ENCODE measurements around the gene IL2RA. TPM values are rescaled to one million over a fixed set of nuclear protein-coding genes. Genes with fewer than 3 reads are reported as not detected.

Gene IL2RA
- total and polyA plus RNA-seq, 10 of the 15 experiments (the other 5 are each of a cell fraction or from before 2014, with no cell fraction given) = 2.2 to 6.0 (median 4.9) TPM

DNA sequence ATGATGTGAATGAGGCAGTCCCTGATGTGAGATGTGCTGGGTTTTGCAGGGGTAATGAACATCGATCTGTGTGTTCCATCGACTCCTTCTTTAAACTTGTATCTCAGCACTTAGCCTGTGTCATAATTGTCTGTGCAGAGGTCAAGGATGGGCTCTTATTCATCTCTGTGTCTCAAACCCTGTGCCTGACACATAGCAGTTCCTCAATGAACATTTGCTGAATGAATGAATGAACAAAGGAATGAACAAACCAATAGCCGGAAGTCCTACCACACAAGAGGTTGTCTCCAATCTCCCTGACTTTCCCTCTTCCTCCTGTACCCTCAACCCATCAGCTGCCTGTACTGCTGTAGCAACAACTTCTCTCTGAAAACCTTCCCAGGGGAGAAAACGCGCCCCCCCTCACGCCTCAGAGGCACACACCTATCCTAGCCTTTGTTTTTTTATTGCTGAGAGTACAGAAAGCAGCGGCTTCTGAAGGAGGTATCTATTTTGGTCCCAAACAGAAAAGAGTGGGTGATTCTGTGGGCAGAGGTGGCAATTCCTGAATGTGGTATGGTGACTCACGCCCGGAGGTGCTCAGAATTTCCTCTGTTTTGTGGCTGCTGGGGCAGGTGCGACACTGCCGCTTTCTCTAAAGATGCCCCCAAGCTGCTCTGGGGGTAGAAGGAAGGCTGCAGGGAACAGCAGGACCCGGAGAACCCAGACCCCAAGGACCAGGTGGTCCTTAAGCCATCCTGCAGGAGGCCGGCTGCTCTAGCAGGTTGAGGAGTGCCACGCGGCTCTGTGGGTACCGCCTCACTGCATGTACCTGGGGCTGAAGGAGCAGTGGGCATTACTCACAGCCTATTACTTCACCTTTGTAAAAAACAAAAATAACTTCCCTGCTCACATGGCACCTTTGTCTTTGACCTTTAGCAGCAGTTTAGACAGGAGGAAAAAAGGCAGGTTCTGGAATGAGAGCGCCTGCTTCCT lies 9.6 kb downstream of the IL2RA start (continued):
- TF ChIP-seq USF1 (IDR thresholded peaks at IDR 0.05; ENCODE audit: borderline replicate concordance, extremely low read length, insufficient read depth, low read depth, low read length) = no peak
- TF ChIP-seq NFXL1 (IDR thresholded peaks at IDR 0.05; ENCODE audit: borderline replicate concordance) = no peak
- TF ChIP-seq, protein P1, sequence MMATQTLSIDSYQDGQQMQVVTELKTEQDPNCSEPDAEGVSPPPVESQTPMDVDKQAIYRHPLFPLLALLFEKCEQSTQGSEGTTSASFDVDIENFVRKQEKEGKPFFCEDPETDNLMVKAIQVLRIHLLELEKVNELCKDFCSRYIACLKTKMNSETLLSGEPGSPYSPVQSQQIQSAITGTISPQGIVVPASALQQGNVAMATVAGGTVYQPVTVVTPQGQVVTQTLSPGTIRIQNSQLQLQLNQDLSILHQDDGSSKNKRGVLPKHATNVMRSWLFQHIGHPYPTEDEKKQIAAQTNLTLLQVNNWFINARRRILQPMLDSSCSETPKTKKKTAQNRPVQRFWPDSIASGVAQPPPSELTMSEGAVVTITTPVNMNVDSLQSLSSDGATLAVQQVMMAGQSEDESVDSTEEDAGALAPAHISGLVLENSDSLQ (IDR thresholded peaks at IDR 0.05) = peak; percentile 35; the same call in 1 of the 2 replicates
- TF ChIP-seq JUNB (IDR thresholded peaks at IDR 0.05) = peak; percentile 69
- no peak for TF ChIP-seq SREBF2 (IDR thresholded peaks at IDR 0.05; ENCODE audit: low read length)
- TF ChIP-seq NRF1 (conservative IDR thresholded peaks at IDR 0.05; ENCODE audit: low read depth, low read length) = no peak
- TF ChIP-seq, protein P2, sequence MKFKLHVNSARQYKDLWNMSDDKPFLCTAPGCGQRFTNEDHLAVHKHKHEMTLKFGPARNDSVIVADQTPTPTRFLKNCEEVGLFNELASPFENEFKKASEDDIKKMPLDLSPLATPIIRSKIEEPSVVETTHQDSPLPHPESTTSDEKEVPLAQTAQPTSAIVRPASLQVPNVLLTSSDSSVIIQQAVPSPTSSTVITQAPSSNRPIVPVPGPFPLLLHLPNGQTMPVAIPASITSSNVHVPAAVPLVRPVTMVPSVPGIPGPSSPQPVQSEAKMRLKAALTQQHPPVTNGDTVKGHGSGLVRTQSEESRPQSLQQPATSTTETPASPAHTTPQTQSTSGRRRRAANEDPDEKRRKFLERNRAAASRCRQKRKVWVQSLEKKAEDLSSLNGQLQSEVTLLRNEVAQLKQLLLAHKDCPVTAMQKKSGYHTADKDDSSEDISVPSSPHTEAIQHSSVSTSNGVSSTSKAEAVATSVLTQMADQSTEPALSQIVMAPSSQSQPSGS (IDR thresholded peaks at IDR 0.05; ENCODE audit: low read length) = peak; percentile 87
- no peak for TF ChIP-seq ZBTB33 (IDR thresholded peaks at IDR 0.05)
- peak; percentile 91 for TF ChIP-seq NFIC (IDR thresholded peaks at IDR 0.05; ENCODE audit: low read depth, low read length)
- peak; percentile 87 to 90 for TF ChIP-seq BHLHE40 (IDR thresholded peaks at IDR 0.05; ENCODE audit: borderline replicate concordance in 1 of 2, low read depth in 2 of 2, low read length in 1 of 2)
- no peak for TF ChIP-seq SMC3 (IDR thresholded peaks at IDR 0.05; ENCODE audit: borderline replicate concordance, low read length)
- no peak for TF ChIP-seq ZNF622 (IDR thresholded peaks at IDR 0.05)
- no peak for TF ChIP-seq STAT3 (IDR thresholded peaks at IDR 0.05; ENCODE audit: low read depth, low read length)
- TF ChIP-seq EP300 (IDR thresholded peaks at IDR 0.05; ENCODE audit: borderline replicate concordance in 1 of 2, control insufficient read depth in 1 of 2, low read depth in 2 of 2, low read length in 2 of 2) = peak; percentile 91 to 95; a peak in 3 of 4 replicates
- peak; percentile 95 for TF ChIP-seq RUNX3 (IDR thresholded peaks at IDR 0.05; ENCODE audit: low read length)
- peak; percentile 54; the same call in 1 of the 2 replicates for TF ChIP-seq TCF7 (IDR thresholded peaks at IDR 0.05; ENCODE audit: borderline replicate concordance)
- TF ChIP-seq, protein P3, sequence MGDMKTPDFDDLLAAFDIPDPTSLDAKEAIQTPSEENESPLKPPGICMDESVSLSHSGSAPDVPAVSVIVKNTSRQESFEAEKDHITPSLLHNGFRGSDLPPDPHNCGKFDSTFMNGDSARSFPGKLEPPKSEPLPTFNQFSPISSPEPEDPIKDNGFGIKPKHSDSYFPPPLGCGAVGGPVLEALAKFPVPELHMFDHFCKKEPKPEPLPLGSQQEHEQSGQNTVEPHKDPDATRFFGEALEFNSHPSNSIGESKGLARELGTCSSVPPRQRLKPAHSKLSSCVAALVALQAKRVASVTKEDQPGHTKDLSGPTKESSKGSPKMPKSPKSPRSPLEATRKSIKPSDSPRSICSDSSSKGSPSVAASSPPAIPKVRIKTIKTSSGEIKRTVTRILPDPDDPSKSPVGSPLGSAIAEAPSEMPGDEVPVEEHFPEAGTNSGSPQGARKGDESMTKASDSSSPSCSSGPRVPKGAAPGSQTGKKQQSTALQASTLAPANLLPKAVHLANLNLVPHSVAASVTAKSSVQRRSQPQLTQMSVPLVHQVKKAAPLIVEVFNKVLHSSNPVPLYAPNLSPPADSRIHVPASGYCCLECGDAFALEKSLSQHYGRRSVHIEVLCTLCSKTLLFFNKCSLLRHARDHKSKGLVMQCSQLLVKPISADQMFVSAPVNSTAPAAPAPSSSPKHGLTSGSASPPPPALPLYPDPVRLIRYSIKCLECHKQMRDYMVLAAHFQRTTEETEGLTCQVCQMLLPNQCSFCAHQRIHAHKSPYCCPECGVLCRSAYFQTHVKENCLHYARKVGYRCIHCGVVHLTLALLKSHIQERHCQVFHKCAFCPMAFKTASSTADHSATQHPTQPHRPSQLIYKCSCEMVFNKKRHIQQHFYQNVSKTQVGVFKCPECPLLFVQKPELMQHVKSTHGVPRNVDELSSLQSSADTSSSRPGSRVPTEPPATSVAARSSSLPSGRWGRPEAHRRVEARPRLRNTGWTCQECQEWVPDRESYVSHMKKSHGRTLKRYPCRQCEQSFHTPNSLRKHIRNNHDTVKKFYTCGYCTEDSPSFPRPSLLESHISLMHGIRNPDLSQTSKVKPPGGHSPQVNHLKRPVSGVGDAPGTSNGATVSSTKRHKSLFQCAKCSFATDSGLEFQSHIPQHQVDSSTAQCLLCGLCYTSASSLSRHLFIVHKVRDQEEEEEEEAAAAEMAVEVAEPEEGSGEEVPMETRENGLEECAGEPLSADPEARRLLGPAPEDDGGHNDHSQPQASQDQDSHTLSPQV (IDR thresholded peaks at IDR 0.05) = peak; percentile 60; the same call in 1 of the 2 replicates
- no peak for TF ChIP-seq SIN3A (IDR thresholded peaks at IDR 0.05; ENCODE audit: low read depth, low read length)
- no peak for TF ChIP-seq RB1 (IDR thresholded peaks at IDR 0.05; ENCODE audit: borderline replicate concordance)
